A549 (cell line): Measurements from ENCODE around the gene ALDH16A1.

Experiments used
- CBX2 ChIP-seq: fragments of 200-600 bp; sonication (generic); IDR thresholded peaks from 2 replicates; pipeline ENCODE4 v1.6.1; 2016; ENCODE audit warnings: low read depth, mild to moderate bottlenecking, borderline replicate concordance
- CEBPB ChIP-seq, 2 experiments: fragments of >200 bp in 1 of 2; sonication (Bioruptor Twin) in 1 of 2; formaldehyde crosslinking in 1 of 2; IDR thresholded peaks; 2 replicates each; pipeline ENCODE4 v1.6.1; 2012 to 2016
- CTCF ChIP-seq: fragments of >200 bp; sonication (Bioruptor Twin); formaldehyde crosslinking; IDR thresholded peaks from 3 replicates; pipeline ENCODE4 v1.5.1; 2016
- ESRRA ChIP-seq: fragments of 150-350 bp; IDR thresholded peaks from 2 replicates; pipeline ENCODE4 v1.6.1; 2014; ENCODE audit warnings: mild to moderate bottlenecking, low read length, borderline replicate concordance
- HOXB13 ChIP-seq: fragments of 250-450 bp; sonication (Bioruptor Pico); IDR thresholded peaks from 2 replicates; pipeline ENCODE4 v1.5.0; 2020; ENCODE audit warnings: low read depth, mild to moderate bottlenecking, moderate library complexity
- MAZ ChIP-seq: fragments of 150-350 bp; IDR thresholded peaks from 2 replicates; pipeline ENCODE4 v1.6.1; 2014; ENCODE audit warnings: antibody characterized with exemption, low read depth, low read length, borderline replicate concordance
- MYC ChIP-seq: IDR thresholded peaks from 2 replicates; pipeline ENCODE4 v1.6.1; 2012; ENCODE audit warnings: mild to moderate bottlenecking, inconsistent platforms, low read length, improper control_type of control experiment, borderline replicate concordance
- POLR2A ChIP-seq: IDR thresholded peaks from 2 replicates; pipeline ENCODE4 v1.6.1; 2012; ENCODE audit warnings: mild to moderate bottlenecking, low read length
- RAD21 ChIP-seq, 2 experiments: fragments of >200 bp in 1 of 2; sonication (Bioruptor Twin) in 1 of 2; formaldehyde crosslinking in 1 of 2; IDR thresholded peaks in 1 of 2; conservative IDR thresholded peaks in 1 of 2; 2 replicates in 1 of 2; 3 replicates in 1 of 2; pipeline ENCODE4 v1.6.1; 2012 to 2018; ENCODE audit warnings: inconsistent platforms in 1 of 2
- RFX5 ChIP-seq: fragments of 450-650 bp; IDR thresholded peaks from 2 replicates; pipeline ENCODE4 v1.7.1; 2014; ENCODE audit warnings: antibody characterized with exemption, mild to moderate bottlenecking, moderate library complexity
- RNF2 ChIP-seq: fragments of 200-600 bp; sonication (generic); IDR thresholded peaks from 2 replicates; pipeline ENCODE4 v1.6.1; 2016; ENCODE audit warnings: low read depth, mild to moderate bottlenecking, antibody characterized with exemption, moderate library complexity, borderline replicate concordance
- USF2 ChIP-seq: fragments of 450-650 bp; IDR thresholded peaks from 2 replicates; pipeline ENCODE4 v1.6.1; 2014; ENCODE audit warnings: antibody characterized with exemption
- ZNF302 ChIP-seq: fragments of 250-450 bp; sonication (Bioruptor Pico); IDR thresholded peaks from 2 replicates; pipeline ENCODE4 v1.9.0; 2021; ENCODE audit warnings: inconsistent platforms, mild to moderate bottlenecking, moderate library complexity

- TF ChIP-seq ZNF302 (CRISPR knock-in tag) (no peak), CTCF (no peak), RAD21 (conservative IDR thresholded peaks at IDR 0.05 in 1 of 2, IDR thresholded peaks at IDR 0.05 in 1 of 2) (no peak), RFX5 (no peak), HOXB13 (no peak), USF2 (no peak), CEBPB (IDR thresholded peaks at IDR 0.05) (no peak), POLR2A (no peak), MAZ (no peak), ESRRA (no peak), MYC (no peak), RNF2 (no peak), CBX2 (no peak)
These were observed 27.8 kb upstream of the ALDH16A1 start, which contains the start of gene GFY for GRCh38 chr19:49425178-49425577.
